Measurements from ENCODE around the gene NUDCD3.

- no peak for TF ChIP-seq POLR2A (IDR thresholded peaks at IDR 0.05)
- TF ChIP-seq CTCF (IDR thresholded peaks at IDR 0.05) = no peak
- no peak for TF ChIP-seq POLR2AphosphoS5 (IDR thresholded peaks at IDR 0.05)
- TF ChIP-seq EP300 (IDR thresholded peaks at IDR 0.05) = no peak
These were observed 109.5 kb downstream of the NUDCD3 start for GRCh38 chr7:44380831-44381493.
